ENCODE measurements around the gene NT5E.

- no peak for TF ChIP-seq CTCF (IDR thresholded peaks at IDR 0.05)
- TF ChIP-seq POLR2A (IDR thresholded peaks at IDR 0.05): no peak
- TF ChIP-seq EP300 (IDR thresholded peaks at IDR 0.05): no peak
Measured at GRCh38 chr6:85417336-85417735, 32.5 kb upstream of the NT5E start.
